Natural killer cell (primary cell): Measurements from ENCODE around the gene USP6NL. TPM values are rescaled to one million over a fixed set of nuclear protein-coding genes. Genes with fewer than 3 reads are reported as not detected.
A peak's percentile ranks its signal among the peaks of the same experiment; 100 is the strongest.

Source experiments
- ATAC-seq, 3 donors: fragments of 150-1000 bp in 2 of 3; fragments of 200-7000 bp in 1 of 3; cut with Tn5 transposase; 1 replicate in 1 of 3; 2 replicates in 2 of 3; pipeline ENCODE4 v1.10.0; 2021; ENCODE audit warnings: mild to moderate bottlenecking in 2 of 3, moderate library complexity in 2 of 3
- DNase-seq, 2 donors: peaks; one replicate each; pipeline versions ENCODE4 v3.0.0 to v3.0.0-alpha.2; 2013 to 2021; ENCODE audit warnings: mixed read lengths in 1 of 2
- H3K27ac ChIP-seq: one replicate; pipeline ENCODE4 v1.5.1; 2013; ENCODE audit warnings: mild to moderate bottlenecking, low read length
- H3K27me3 ChIP-seq: one replicate; pipeline ENCODE4 v1.6.1; 2013; ENCODE audit warnings: low read length; ENCODE audit not compliant: control insufficient read depth, insufficient read depth
- H3K36me3 ChIP-seq: one replicate; pipeline ENCODE4 v1.6.1; 2013; ENCODE audit warnings: low read length; ENCODE audit not compliant: control insufficient read depth, insufficient read depth
- H3K4me1 ChIP-seq: one replicate; pipeline ENCODE4 v1.6.1; 2013; ENCODE audit warnings: low read length; ENCODE audit not compliant: control insufficient read depth, insufficient read depth
- H3K4me3 ChIP-seq: one replicate; pipeline ENCODE4 v1.5.1; 2013; ENCODE audit warnings: low read length
- H3K9me3 ChIP-seq: one replicate; pipeline ENCODE4 v1.6.1; 2013; ENCODE audit warnings: low read length; ENCODE audit not compliant: control insufficient read depth, insufficient read depth
- H3K27ac Mint-ChIP-seq, 2 donors: one replicate each; pipeline ENCODE4 v1.8.0; 2022; ENCODE audit warnings: mild to moderate bottlenecking in 2 of 2, mixed read lengths in 2 of 2, moderate library complexity in 1 of 2
- H3K27me3 Mint-ChIP-seq, 2 donors: one replicate each; pipeline ENCODE4 v1.8.0; 2022; ENCODE audit warnings: low read depth in 2 of 2, mixed read lengths in 2 of 2
- H3K36me3 Mint-ChIP-seq: one replicate; pipeline ENCODE4 v1.8.0; 2022; ENCODE audit warnings: mixed read lengths
- H3K4me1 Mint-ChIP-seq, 2 donors: one replicate each; pipeline ENCODE4 v1.8.0; 2022; ENCODE audit warnings: mixed read lengths in 2 of 2
- H3K4me3 Mint-ChIP-seq: one replicate; pipeline ENCODE4 v1.8.0; 2022; ENCODE audit warnings: mild to moderate bottlenecking, moderate library complexity, mixed read lengths
- H3K9me3 Mint-ChIP-seq, 2 donors: one replicate each; pipeline ENCODE4 v1.8.0; 2022; ENCODE audit warnings: mixed read lengths in 2 of 2
- WGBS: methylation state at CpG from one replicate; pipeline ENCODE4 v1.1.7; 2013; ENCODE audit warnings: missing lambda C conversion rate; ENCODE audit not compliant: insufficient coverage; 5-methylcytosine and 5-hydroxymethylcytosine counted together
- intact Hi-C: fragments of 100-400 bp; cut with micrococcal nuclease; formaldehyde crosslinking; loops from one replicate; pipeline ENCODE4 v1.14.2; 2022
- total RNA-seq, 4 donors: library from RNA; stranded (reverse); fragments of 120-200 nt in 1 of 4; gene quantifications; one replicate each; pipeline versions ENCODE4 v1.2.3 to v1.2.4, GENCODE V29; 2013 to 2022
- TF ChIP-seq, protein P1 (sequence below): fragments of 200-600 bp; IDR thresholded peaks from one replicate; pipeline ENCODE4 v1.8.0; 2022; ENCODE audit warnings: antibody characterized with exemption

USP6NL gene
- total RNA-seq, 3 donors from 2014 or later (not counting 1 experiment from before 2014, with no cell fraction given): 2.3 to 3.7 (median 2.5) TPM

DNA sequence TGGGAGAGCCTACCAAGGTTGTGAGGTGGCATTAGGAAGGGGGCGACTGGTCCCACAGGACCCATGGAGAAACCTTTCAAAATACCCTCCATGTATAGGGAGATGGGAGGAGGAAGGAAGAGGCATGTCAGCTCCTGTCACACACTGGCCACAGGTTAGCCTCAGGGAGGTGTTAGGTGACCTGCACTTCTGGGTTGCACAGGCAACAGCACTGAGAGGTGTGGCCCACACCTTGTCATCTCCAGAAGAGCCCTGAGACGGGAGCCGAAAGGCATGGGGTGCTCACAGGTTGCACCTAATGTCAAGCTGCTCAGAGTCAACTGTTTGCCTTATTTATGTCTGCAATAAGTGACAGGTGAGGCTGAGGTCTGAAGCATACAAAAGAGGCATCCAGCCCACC, 14.6 kb upstream of the USP6NL start:
- WGBS: 42% methylated on average over 2 of the region's 3 CpGs
- peaks cover 14% of the 10 kb centered on the region for H3K4me1 ChIP-seq
- Mint-ChIP-seq H3K9me3 (no peaks in the 10 kb centered on the region), H3K27me3 (peaks cover 7 to 10% of the 10 kb centered on the region in 2 donors), H3K27ac (no peak overlapping the region), H3K4me1 (peaks cover 5 to 6% of the 10 kb centered on the region in 2 donors), H3K36me3 (no peaks in the 10 kb centered on the region), H3K4me3 (no peak overlapping the region)
- intact Hi-C loops: no loop called here
- TF ChIP-seq, protein P1, sequence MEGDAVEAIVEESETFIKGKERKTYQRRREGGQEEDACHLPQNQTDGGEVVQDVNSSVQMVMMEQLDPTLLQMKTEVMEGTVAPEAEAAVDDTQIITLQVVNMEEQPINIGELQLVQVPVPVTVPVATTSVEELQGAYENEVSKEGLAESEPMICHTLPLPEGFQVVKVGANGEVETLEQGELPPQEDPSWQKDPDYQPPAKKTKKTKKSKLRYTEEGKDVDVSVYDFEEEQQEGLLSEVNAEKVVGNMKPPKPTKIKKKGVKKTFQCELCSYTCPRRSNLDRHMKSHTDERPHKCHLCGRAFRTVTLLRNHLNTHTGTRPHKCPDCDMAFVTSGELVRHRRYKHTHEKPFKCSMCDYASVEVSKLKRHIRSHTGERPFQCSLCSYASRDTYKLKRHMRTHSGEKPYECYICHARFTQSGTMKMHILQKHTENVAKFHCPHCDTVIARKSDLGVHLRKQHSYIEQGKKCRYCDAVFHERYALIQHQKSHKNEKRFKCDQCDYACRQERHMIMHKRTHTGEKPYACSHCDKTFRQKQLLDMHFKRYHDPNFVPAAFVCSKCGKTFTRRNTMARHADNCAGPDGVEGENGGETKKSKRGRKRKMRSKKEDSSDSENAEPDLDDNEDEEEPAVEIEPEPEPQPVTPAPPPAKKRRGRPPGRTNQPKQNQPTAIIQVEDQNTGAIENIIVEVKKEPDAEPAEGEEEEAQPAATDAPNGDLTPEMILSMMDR: no peak
- H3K9me3 ChIP-seq: no peaks in the 10 kb centered on the region
- no peaks in the 10 kb centered on the region for H3K36me3 ChIP-seq
- ATAC-seq (peak; percentile 18 to 43 (median 26)), DNase-seq (no peak)
- no peak overlapping the region for H3K27ac ChIP-seq
- H3K27me3 ChIP-seq: no peaks in the 10 kb centered on the region
- H3K4me3 ChIP-seq: no peak overlapping the region

DNA sequence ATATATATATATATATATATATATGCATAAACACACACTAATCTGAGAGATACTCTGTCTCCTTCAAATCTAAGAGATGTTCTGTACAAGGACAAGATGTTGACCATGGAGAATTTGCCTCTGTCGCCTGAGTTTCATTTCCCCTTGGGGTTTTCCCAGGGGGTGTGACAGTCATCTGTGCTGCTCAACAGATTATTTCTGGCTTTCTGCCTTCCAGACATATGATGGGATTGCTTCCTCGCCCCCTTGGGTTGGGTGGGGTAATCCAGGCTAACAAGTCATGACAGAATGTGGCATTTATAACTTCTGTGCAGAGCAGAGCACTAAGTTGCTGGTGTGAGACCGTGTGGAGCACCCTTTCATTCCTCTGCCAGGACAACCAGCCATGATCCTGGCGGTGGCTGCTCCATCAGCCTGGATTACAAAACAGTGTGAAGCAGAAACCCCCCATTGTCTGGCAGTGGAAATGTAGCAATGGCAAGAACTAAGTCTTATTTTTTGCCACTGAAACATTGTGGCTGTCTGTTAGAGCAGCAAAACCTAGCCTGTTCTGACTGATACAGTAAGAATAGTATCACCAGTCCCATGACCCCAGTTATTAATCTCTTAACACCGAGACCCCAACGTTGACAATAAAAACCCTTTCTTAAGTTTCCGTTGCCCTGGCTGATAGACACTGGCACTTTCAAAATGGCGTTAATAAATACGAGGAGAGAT, 13.7 kb upstream of the USP6NL start:
- peak overlapping the region; percentile 20 for H3K27ac ChIP-seq
- peak in 1 of 2 donors; percentile 19 for DNase-seq

DNA sequence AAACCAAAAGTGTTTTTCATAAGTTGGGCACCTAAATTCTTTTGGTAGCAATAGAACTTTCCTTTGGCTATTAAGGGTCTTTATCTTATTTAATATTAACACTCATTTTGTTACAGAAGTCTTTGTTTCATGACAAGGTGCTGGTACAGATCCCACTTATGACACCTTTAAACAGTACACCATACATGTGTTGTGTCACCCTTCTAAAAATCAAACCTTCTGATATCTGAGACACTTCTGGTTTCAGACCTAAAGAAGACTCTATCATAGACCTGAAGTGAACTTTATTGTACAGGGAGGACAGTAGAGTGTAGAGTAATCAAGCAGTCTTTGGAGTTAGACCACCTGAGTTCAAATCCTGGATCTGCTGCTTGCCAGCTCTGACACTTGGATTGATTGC, 5.8 kb upstream of the USP6NL start:
- no peak overlapping the region for H3K4me3 ChIP-seq
- ATAC-seq (no peak), DNase-seq (no peak)
- Mint-ChIP-seq H3K9me3 (no peaks in the 10 kb centered on the region), H3K27ac (no peak overlapping the region), H3K36me3 (no peaks in the 10 kb centered on the region), H3K4me3 (no peak overlapping the region), H3K27me3 (peaks cover 8 to 16% of the 10 kb centered on the region in 2 donors), H3K4me1 (peaks cover 4 to 6% of the 10 kb centered on the region in 2 donors)
- TF ChIP-seq, protein P1: no peak
- no peaks in the 10 kb centered on the region for H3K9me3 ChIP-seq
- no peak overlapping the region for H3K27ac ChIP-seq
- no peaks in the 10 kb centered on the region for H3K27me3 ChIP-seq
- no peaks in the 10 kb centered on the region for H3K4me1 ChIP-seq
- intact Hi-C loops: no loop called here
- no peaks in the 10 kb centered on the region for H3K36me3 ChIP-seq

More for the DNA sequence above, 13.7 kb upstream of the USP6NL start:
- TF ChIP-seq, protein P1: no peak
- WGBS: 80% methylated on average over 9 of the region's 9 CpGs
- no peak overlapping the region for H3K4me3 ChIP-seq
- intact Hi-C loops: no loop called here
- H3K4me3 Mint-ChIP-seq: no peak overlapping the region
- no peaks in the 10 kb centered on the region for H3K27me3 ChIP-seq
- H3K36me3 Mint-ChIP-seq: no peaks in the 10 kb centered on the region
- peak in 2 of 3 donors; percentile 28 to 35 for ATAC-seq
- peaks cover 15% of the 10 kb centered on the region in 2 donors for H3K27me3 Mint-ChIP-seq
- no peaks in the 10 kb centered on the region for H3K36me3 ChIP-seq
- H3K27ac Mint-ChIP-seq: no peak overlapping the region
- peaks cover 14% of the 10 kb centered on the region for H3K4me1 ChIP-seq
- no peaks in the 10 kb centered on the region for H3K9me3 ChIP-seq
- H3K4me1 Mint-ChIP-seq: peaks cover 5 to 6% of the 10 kb centered on the region in 2 donors
- H3K9me3 Mint-ChIP-seq: no peaks in the 10 kb centered on the region

DNA sequence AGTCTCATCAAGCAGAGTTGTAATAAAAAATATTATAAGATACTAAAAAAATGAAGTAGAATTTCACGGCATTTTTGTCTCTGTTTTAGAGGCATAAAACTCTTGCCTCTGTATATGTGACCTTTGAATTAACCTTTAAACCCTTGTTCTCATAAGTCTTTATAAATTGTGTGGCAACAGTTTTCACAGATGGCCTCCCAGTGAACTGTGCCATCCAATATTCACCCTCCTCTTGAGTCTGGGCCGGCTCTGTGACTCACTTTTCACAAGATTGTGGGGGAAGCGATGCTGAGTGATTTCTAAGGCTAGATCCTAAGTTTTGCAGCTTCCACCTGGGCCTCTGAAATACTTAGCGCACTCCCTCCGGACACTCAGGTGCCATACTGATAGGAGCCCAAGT, 4.6 kb upstream of the USP6NL start:
- no peaks in the 10 kb centered on the region for H3K36me3 ChIP-seq
- H3K27me3 ChIP-seq: no peaks in the 10 kb centered on the region
- Mint-ChIP-seq H3K27ac (no peak overlapping the region), H3K36me3 (no peaks in the 10 kb centered on the region), H3K4me1 (peaks cover 9 to 11% of the 10 kb centered on the region in 2 donors), H3K9me3 (no peaks in the 10 kb centered on the region), H3K4me3 (no peak overlapping the region), H3K27me3 (peaks cover 10 to 16% of the 10 kb centered on the region in 2 donors)
- no peak for ATAC-seq
- H3K27ac ChIP-seq: no peak overlapping the region
- intact Hi-C loops: no loop called here
- TF ChIP-seq, protein P1: no peak
- peaks cover 4% of the 10 kb centered on the region for H3K4me1 ChIP-seq
- WGBS: 91% methylated on average over 4 of the region's 5 CpGs
- H3K4me3 ChIP-seq: no peak overlapping the region
- no peak for DNase-seq
- H3K9me3 ChIP-seq: no peaks in the 10 kb centered on the region
